NCI-H510A treated with DMSO at 0.1 percent for 48 hours (cell line): ENCODE measurements around the gene CCDC171.

Source experiments
- DNase-seq: peaks from one replicate; lab custom pipeline; 2025; lab: John Stamatoyannopoulos, UW

The CCDC171 gene

GRCh38 chr9:15882883-15883282 lies 330.0 kb downstream of the CCDC171 start:
- no peak for DNase-seq

- no peak for DNase-seq
Measured at GRCh38 chr9:15885464-15885863, 332.6 kb downstream of the CCDC171 start.

GRCh38 chr9:15889555-15889954 lies 336.7 kb downstream of the CCDC171 start:
- DNase-seq = no peak

- no peak for DNase-seq
Measured at GRCh38 chr9:15901572-15901971, 348.7 kb downstream of the CCDC171 start.

- DNase-seq = no peak
Measured at GRCh38 chr9:15909297-15909696, 356.5 kb downstream of the CCDC171 start.

GRCh38 chr9:15915711-15916110 lies 362.9 kb downstream of the CCDC171 start:
- DNase-seq = no peak

GRCh38 chr9:15927161-15927560 lies 374.3 kb downstream of the CCDC171 start:
- DNase-seq = no peak

- DNase-seq = no peak
Measured at GRCh38 chr9:15935661-15936305, 382.9 kb downstream of the CCDC171 start.

GRCh38 chr9:15936306-15936921 lies 383.6 kb downstream of the CCDC171 start:
- DNase-seq = peak; percentile 32

- DNase-seq = no peak
Measured at GRCh38 chr9:15942831-15943424, 390.1 kb downstream of the CCDC171 start.

GRCh38 chr9:15944341-15944740 lies 391.5 kb downstream of the CCDC171 start:
- DNase-seq = no peak

GRCh38 chr9:15959663-15960062 lies 406.8 kb downstream of the CCDC171 start:
- DNase-seq = no peak

- DNase-seq = peak; percentile 1
Measured at GRCh38 chr9:15961217-15961616, 408.4 kb downstream of the CCDC171 start.

GRCh38 chr9:15965246-15965745 lies 412.5 kb downstream of the CCDC171 start:
- no peak for DNase-seq

- DNase-seq = no peak
Measured at GRCh38 chr9:15966471-15966870, 413.6 kb downstream of the CCDC171 start.

GRCh38 chr9:15967068-15967467 lies 414.2 kb downstream of the CCDC171 start:
- no peak for DNase-seq

GRCh38 chr9:15972760-15973159 lies 419.9 kb downstream of the CCDC171 start:
- DNase-seq = no peak

GRCh38 chr9:15975101-15975778 lies 422.4 kb downstream of the CCDC171 start:
- no peak for DNase-seq

GRCh38 chr9:15977438-15977837 lies 424.6 kb downstream of the CCDC171 start:
- peak; percentile 8 for DNase-seq

- no peak for DNase-seq
Measured at GRCh38 chr9:15982182-15982581, 429.3 kb downstream of the CCDC171 start.

GRCh38 chr9:15999422-16000339 lies 446.8 kb downstream of the CCDC171 start:
- DNase-seq = no peak

GRCh38 chr9:16000811-16001210 lies 448.0 kb downstream of the CCDC171 start:
- no peak for DNase-seq
